RCC 7860 (cell line): Measurements from ENCODE around the gene ADD1.

Experiments used
- DNase-seq: peaks from one replicate; pipeline ENCODE4 v3.0.0-alpha.2; 2015; ENCODE audit warnings: low spot score
- FAIRE-seq: peaks from 2 replicates; lab custom pipeline; 2012; peaks lifted over from hg19 to GRCh38; lab: Jason Lieb, UNC

The ADD1 gene

DNA sequence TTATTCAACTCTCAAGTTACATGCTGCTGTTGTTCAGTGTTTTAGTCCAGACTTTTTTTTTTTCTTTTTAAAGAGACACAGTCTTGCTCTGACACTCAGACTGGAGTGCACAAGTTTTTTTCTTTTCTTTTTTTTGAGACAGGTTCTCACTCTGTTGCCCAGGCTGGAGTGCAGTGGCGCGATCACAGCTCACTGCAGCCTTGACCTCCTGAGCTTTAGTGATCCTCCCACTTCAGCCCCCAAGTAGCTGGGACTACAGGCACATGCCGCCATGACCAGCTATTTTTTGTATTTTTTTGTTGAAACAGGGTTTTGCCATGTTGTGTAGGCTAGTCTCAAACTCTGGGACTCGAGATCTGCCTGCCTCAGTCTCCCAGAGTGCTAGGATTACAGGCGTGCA lies 11.9 kb downstream of the ADD1 start:
- FAIRE-seq (no peak), DNase-seq (no peak)

DNA sequence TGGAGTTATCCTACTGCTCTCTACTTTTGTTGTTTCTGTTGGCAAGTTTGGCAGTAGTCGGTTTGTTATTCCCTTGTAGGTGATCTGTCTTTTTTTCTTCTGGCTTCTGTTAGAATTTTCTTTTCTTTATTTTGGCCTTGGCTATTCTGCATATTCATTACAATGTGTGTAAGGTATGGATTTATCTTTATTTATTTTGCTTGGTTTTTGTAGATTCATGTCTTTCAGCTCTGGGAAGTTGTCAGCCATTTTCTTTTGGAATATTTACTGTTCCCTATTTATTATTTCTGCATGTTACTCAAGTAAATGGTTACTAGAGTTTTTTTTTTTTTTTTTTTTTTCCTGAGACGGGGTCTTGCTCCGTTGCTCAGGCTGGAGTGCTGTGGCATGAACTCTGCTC lies 12.6 kb downstream of the ADD1 start:
- FAIRE-seq (no peak), DNase-seq (no peak)

DNA sequence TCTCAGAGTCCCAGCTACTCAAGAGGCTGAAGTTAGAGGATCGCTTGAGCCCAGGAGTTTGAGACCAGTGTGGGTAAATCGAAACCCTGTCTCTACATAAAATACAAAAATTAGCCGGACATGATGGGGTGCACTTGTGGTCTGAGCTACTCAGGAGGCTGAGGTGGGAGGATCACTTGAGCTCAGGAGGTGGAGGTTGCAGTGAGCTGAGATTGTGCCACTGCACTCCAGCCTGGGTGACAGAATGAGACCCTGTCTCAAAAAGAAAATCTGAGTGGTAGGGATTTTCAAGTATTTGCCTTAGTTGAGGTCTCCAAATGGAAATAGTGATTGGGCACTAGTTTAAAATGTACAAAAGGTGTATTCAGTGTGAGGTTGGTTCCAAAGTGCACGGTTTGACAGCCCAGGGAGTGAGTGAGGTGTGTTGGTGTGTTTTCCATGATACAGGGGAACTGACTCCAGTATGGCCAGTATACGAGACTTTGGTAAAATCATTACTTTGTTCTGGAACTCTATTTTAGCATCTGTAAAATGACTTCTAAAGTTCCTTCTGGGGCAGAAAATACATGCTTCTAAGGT lies 13.8 kb downstream of the ADD1 start:
- DNase-seq (no peak), FAIRE-seq (no peak)

DNA sequence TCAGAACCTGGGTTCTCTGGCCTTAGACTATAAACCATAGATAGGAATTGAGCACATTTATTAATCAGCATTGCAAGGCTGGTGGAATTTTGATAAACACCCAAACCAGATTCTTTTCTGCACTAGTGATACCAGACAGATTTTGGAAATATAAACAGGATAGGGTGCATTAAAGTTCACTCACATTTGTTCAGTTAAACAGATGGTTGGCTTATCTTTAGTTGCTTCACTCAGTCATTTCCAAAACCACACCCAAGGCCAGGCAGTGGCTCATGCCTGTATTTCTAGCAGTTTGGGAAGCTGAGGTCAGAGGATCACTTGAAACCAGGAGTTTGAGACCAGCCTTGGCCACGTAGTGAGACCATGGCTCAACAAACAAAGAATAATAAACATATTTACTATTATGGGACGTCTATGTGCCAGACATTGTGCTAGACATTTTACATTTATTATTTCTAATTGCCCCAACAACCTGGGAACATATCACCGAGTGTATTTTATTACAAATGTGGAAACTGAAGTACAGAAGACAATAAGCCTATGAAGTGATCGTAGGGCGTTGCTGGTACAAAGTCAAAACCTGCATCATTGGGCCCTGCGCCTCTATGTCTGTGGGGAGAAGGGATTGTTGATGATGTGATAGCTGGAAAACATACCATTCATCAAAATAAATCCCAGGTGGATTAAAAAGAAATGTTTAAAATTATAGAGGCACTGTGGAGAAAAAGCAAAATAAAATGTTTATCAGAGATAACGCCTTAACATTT lies 15.0 kb downstream of the ADD1 start:
- FAIRE-seq (no peak), DNase-seq (no peak)

DNA sequence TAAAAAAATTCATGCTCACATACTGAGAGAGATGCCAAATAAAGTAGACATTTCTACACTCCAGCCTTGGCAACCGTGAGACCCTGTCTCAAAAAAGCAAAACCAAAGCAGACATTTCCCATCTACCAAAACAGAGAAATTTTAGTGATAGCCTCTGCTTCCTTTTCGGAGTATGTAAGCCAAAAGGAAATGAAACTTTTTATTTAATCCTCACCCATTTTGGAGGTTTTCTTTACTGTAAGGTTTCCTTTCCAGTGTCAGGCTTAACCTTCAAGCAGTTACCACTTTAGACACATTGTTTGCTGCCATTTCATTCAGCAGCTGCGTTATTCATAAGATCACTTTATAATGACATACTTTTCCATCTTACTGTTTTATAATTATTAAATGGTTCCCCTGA lies 15.9 kb downstream of the ADD1 start:
- DNase-seq (no peak), FAIRE-seq (no peak)

DNA sequence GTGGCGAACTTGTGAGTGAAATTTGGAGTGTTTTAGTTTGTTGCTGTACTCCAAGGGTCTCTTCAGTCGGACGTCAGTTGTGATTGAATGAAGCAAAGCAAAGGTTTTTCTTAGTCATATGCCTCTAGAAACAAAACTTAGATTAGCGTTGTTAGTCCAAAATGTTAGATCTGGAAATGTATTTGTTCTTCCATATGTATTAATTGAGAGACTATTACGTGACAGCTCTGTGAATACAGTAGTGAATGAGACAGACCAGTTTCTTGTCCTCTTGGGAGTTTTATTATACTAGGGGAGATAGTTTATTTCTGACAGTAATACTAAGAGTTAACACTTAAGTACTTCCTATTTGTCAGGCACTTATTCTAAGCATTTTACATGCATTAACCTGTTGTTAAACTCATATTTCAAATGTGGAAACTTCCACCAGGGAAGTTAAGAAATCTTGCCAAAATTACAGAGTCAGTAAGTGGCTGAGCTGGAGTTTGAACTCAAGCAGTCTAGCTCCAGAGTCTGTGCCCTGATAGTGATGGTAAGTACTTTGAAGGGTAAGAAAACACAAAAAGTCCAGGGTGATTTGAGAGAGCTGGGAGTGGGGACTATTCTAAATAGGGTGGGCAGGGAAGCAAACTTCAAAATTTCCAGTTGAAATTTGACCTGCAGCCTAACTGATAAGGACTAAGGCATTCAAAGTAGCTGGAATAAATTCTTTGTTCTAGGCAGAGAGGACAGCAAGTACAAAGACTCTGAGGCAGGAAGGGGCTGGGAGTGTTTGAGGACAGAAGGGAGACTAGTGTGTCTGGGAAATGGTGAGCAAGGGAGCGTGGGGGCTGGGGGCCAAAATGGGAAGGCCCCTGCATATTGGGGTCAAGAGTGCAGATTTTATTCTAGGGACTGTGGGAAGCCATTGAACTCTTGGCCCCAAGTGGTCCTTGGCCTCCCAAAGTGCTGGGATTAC lies 17.0 kb downstream of the ADD1 start:
- no peak for FAIRE-seq

DNA sequence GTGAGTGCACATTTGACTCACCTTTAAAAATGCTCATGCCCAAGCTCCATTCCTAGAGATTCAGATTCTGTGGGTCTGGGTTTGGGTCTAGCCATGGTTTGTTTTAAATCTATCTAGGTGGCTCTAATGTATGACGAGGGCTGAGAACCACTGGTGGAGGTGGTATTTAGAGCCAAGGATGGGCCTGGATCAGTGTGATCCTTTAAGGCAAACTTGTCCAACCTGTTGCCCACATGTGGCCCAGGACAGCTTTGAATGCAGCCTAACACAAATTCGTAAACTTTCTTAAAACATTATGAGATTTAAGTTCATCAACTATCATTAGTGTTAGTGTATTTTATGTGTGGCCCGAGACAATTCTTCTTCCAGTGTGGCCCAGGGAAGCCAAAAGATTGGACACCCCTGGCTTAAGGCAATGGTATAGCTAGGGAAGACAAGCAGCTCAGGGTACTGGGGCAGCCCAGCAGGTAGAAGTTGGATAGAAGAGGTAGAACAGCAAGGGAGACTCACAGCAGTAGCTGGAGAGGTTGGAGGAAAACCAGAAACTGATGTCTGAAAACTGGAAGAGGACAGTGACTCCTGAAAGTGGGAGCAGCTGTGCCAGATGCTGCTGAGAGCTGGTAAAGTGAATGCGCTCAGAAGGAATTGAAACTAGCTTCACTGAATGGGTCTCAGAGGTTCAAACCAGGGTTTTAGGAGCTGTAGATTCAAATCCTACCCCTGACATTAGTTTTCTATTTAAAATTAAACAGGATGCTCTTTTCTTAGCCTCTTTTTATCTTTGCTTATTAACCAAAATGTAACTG lies 18.2 kb downstream of the ADD1 start:
- DNase-seq (no peak), FAIRE-seq (no peak)

More for the DNA sequence above, 17.0 kb downstream of the ADD1 start:
- DNase-seq: no peak

DNA sequence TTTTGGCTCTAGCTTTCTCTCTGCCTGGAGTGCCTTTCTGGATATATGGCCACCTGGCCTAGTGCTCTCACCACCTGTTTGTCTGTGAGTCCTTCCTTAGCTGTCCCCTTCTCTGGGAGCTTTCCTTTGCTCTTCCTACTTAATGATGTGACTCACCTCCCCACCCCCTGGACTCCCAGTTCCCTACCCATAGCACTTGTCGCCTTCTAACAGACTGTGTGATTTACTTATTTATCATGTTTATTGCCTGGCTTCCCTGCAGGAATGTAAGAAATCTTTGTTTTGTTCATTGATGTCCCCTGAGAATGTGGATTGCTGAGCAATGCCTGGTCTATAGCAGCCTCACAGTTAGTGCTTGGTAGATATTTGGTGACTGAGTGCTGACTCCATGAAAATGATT lies 18.9 kb downstream of the ADD1 start:
- peak; percentile 54 for FAIRE-seq

DNA sequence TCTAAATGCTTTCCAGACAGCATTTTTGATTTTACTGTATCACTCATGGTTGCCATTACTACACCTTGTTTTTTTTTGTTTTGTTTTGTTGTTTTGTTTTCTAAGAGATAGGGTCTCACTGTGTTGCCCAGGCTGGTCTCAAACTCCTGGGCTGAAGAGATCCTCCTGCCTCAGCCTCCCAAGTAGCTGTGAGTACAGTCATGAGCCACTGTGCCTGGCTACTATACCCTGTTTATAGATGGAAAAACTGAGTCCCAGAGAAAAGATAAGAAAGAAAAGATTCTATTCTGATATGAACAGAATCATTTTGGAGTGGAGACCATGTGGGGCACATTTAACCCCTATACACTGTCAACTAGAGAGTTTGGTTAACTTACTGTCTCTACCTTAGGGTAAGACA lies 20.0 kb downstream of the ADD1 start:
- FAIRE-seq: no peak
- no peak for DNase-seq

More for the DNA sequence above, 18.9 kb downstream of the ADD1 start:
- peak; percentile 70 for DNase-seq

DNA sequence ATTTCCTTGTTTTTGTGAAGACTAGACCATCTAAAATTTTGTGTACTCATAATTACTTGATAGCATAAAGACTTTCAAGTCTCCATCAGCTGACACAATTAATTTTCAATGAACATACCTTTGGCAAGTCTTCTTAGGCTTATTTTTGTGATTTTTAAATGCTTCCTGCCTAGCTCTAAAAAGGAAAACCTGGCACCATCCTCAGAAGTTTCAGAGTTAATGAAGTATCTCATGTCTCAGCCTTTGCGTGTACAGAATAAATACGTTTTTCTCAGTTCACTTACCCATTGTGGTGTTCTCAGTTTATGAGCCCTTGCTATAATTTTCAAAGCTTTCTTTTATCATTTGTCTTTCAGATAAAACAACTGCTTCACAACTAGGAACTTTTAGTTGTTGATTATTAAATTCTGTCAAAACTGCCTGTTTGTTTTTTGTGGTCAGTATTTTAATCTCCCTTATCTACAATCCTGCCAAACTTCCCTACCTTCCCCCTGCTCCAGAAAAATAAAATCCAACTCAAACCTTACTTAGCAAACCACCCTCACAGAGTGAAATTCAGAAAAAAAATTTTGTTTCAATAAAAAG lies 21.6 kb downstream of the ADD1 start:
- DNase-seq: no peak
- no peak for FAIRE-seq

DNA sequence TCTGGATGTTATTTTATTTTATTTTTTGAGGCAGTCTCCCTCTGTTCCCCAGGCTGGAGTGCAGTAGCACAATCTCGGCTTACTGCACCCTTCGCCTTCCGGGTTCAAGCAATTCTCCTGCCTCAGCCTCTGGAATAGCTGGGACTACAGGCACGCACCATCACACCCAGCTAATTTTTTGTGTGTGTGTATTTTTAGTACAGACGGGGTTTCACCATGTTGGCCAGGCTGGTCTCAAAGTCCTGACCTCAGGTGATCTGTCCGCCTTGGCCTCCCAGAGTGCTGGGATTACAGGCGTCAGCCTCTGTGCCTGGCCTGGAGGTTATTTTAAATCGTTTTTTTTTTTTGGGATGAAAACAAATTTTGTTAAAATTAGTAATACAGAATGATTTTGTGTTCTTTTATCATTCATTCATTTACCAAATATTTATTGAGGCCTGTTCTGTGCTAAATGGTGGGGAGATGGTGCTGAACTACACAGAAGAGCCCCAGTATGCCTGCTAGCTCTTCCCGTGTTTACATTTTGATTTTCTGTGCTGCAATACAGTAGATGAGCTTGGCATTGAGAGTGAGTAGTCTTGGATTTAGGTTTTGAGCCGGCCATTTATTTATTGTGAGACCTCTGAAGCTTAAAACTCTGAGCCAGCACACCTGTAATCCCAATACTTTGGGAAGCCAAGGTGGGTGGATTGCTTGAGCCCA lies 22.7 kb downstream of the ADD1 start:
- DNase-seq (no peak), FAIRE-seq (no peak)

DNA sequence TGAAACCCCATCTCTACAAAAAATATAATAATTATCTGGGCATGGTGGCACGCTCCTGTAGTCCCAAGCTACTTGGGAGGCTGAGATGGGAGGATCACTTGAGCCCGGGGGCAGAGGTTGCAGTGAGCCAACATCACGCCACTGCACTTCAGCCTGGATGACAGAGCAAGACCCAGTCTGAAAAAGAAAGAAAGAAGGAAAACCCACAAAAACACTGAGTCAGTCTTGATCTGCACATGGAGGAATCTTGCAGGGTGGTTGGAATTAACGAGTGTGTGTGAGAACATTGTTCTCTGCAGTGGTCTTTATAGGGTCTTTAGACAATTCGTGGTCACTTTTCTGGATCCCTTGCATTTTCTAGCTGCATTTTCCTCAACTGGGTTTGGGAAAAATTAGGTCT lies 23.2 kb downstream of the ADD1 start:
- FAIRE-seq (no peak), DNase-seq (no peak)

DNA sequence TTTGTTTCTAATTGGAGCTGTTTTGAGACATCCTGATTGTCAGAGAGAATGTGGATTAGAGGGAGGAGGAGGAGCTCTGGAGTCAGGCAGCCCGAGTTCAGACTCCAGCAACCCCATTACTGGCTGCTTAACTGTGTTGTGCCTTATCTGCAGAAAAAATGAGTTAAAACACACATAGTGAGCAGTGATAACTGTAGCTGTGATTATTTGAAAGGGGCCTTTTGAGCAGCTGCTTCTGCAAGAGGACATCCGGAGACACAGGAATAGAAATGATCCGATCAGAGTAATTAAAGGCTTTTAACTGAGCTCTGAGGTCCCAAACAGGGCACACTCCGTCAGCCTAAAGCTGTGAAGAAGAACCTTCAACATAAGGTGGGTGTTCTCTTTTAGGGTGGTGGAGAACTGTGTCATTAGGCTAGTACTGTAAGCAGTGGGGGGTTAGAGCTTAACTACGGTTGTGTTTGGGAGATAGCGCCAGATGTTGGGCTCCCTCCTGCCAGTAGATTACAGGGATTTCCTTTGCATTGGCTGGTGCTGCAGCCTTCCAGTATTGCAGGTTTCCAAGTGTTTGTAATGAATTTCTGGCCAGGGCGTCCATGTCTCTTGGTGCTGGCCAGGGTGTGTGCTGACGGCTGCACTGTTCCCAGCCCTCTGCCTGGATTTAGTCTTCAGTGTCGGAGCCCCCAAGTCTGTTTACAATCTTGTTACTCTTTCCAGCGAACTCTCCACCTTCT lies 24.3 kb downstream of the ADD1 start:
- DNase-seq (no peak), FAIRE-seq (no peak)

DNA sequence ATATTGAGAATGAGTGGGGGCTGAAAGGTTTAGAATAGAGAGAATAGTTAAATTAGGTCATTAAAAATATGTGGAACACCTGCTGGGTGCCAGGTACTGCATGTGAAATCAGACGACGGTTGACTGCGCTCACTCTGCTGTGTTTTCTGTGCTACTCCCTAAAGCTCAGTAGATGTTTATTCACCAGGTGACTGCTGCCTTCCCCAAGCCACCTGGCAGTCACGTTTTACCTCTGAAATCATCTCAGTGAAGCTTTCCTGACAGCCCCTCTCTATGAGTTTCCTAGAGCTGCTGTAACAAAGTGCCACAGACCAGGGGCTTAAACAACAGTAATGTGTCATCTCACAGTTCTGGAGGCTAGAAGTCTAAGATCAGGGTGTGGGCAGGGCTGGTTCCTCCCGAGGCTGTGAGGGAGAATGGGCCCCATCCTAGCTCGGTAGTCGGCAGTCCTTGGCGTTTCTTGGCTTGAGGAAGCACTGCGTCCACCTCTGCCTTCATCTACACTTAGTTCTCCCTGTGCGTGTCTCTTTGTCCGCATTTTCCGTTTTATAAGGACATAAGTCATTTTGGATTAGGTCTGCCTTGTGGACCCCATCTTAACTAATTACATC lies 25.3 kb downstream of the ADD1 start:
- FAIRE-seq: no peak

DNA sequence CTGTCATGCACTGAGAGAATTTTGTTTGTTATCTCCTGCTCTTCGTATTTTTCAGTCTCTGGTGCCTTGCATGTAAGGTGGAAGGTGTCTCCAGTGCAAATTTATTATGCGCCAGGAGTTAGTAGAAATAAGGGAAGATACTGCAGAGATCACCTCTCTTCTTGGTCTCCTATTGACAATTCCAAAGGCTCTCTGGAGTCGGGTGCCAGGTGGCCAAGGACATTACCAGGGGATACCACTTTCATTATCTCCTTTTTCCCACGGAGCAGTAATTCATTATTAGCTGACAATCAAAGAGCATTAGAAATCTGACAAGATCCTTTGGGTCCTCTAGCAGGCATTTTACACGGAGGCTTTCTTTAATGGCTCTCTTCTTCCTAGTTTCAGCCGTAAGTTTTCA lies 26.0 kb downstream of the ADD1 start:
- no peak for DNase-seq
- FAIRE-seq: no peak

More for the DNA sequence above, 25.3 kb downstream of the ADD1 start:
- no peak for DNase-seq

DNA sequence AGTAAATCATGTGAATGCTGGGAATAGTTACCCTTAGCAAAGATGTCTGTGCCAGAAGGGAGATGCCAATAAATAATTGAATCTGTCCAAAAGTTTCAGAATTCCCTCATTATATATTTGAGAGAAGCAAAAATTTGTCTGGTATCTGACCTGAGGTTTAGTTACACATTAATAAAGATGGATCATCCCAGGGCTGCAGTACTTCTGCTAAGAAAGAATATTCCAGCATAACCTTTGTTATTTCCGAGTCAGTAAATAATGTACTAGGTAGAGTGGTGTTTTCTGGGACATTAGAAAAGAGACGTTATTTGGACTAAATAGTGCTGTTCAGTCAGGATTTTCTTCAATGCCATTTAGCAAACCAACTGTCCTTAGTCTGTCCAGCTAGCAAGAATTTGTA lies 26.4 kb downstream of the ADD1 start:
- no peak for DNase-seq
- FAIRE-seq: peak; percentile 78

DNA sequence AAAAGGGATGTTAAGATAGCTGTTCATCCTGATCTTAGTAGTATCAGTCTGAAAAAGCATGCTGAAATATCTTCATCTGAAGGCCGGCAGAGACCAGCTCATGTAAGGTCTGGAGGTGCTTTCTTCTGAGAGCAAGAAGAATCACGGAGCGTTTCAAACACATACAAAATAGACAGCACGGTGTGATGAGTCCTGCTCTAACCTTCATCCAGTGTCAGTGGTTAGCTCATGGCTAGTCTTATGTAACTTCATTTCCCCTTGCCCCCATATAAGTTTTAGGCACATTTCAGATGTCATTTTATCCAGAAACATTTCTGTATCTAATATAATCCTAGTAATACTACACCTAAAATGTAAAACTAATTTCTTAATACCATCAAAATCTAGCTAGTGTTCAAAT lies 27.8 kb downstream of the ADD1 start:
- no peak for FAIRE-seq
- no peak for DNase-seq

DNA sequence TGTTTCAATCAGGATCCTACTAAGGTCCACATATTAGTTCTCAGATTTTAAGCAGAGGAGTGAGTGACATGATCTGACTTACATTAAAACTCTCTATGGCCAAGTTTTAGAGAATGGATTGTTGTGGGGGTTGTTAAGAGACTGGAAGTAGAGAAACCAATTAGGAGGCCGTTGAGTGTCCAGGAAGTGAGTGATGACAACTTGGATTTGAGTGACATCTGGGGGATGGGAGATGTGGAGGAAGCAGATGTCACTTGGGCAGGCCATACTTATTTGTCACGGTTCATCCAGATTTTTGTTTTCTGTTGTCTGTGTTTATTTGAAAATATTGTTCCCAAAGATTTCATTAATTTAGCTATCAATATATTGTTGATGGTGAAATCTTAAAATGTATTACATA lies 28.3 kb downstream of the ADD1 start:
- FAIRE-seq: no peak
- no peak for DNase-seq

DNA sequence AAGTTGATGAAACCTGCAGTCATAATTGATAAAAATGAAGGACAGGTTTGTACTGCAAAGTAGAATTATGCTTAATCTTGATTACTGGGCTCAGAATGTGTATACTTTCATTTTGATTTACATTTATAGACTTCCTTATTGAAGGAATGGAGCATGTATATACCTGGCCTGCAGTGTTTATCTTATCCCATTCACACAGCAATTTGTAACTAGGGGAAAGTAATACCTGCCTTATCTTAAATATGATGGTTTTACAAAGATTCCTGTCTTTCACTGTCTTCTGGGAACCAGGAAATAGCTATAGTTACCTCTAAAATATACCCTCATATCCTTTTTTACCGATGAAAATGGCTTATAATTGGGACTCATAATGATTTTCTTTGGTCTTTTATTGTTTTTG lies 29.7 kb downstream of the ADD1 start:
- FAIRE-seq (no peak), DNase-seq (no peak)
